B cell (primary cell): ENCODE data around the gene NME1. TPM values are rescaled to one million over a fixed set of nuclear protein-coding genes. Genes with fewer than 3 reads are reported as not detected.
"Not testable (repeated sequence)": the region's sequence is repeated elsewhere in the genome, so short reads cannot be mapped to it uniquely, and the experiment has no call there.

Source experiments
- ATAC-seq: fragments of 200-7000 bp; cut with Tn5 transposase; one replicate; pipeline ENCODE4 v1.10.0; 2021; ENCODE audit warnings: low read depth, mild to moderate bottlenecking, moderate number of reproducible peaks, moderate library complexity
- CTCF ChIA-PET: fragments of 350-600 bp; sonication (Branson Sonifier 250); formaldehyde crosslinking; loops from one replicate; lab custom pipeline; 2021; ENCODE audit warnings: antibody characterized with exemption, inconsistent platforms; lab: Charles Lee
- POLR2A ChIA-PET: fragments of 350-600 bp; sonication (Branson Sonifier 250); formaldehyde crosslinking; loops from one replicate; lab custom pipeline; 2021; ENCODE audit warnings: antibody characterized with exemption; lab: Charles Lee
- DNase-seq: peaks from one replicate; pipeline ENCODE4 v3.0.0; 2013
- H2AFZ ChIP-seq: 2 replicates; pipeline ENCODE4 v1.6.1; 2012; ENCODE audit warnings: mild to moderate bottlenecking, low read depth, low read length; ENCODE audit not compliant: insufficient read depth, poor library complexity, severe bottlenecking
- H3K27ac ChIP-seq, 2 donors: 1 replicate in 1 of 2; 2 replicates in 1 of 2; pipeline ENCODE4 v1.5.1; 2012 to 2013; ENCODE audit warnings: low read length in 2 of 2, mild to moderate bottlenecking in 2 of 2, moderate library complexity in 1 of 2
- H3K27me3 ChIP-seq, 4 experiments: fragments of 200-600 bp in 1 of 4; sonication (generic) in 1 of 4; replicated peaks in 1 of 4; 1 replicate in 2 of 4; 2 replicates in 2 of 4; pipeline versions ENCODE4 v1.6.1 to v1.7.0; 2013 to 2016; ENCODE audit warnings: low read length in 3 of 4, mild to moderate bottlenecking in 2 of 4, mixed read lengths in 1 of 4, moderate library complexity in 1 of 4; ENCODE audit not compliant: insufficient read depth in 4 of 4, control insufficient read depth in 3 of 4; ENCODE audit errors: control extremely low read depth in 1 of 4
- H3K36me3 ChIP-seq, 2 experiments: replicated peaks in 1 of 2; 1 replicate in 1 of 2; 2 replicates in 1 of 2; pipeline versions ENCODE4 v1.6.1 to v1.7.1; 2013; ENCODE audit warnings: low read length in 1 of 2; ENCODE audit not compliant: insufficient read depth in 2 of 2, control insufficient read depth in 1 of 2; ENCODE audit errors: control extremely low read depth in 1 of 2, extremely low read depth in 1 of 2
- H3K4me1 ChIP-seq, 2 donors: fragments of 200-600 bp in 1 of 2; sonication (generic) in 1 of 2; 1 replicate in 1 of 2; 2 replicates in 1 of 2; pipeline versions ENCODE4 v1.5.1 to v1.6.1; 2013 to 2017; ENCODE audit warnings: low read length in 2 of 2; ENCODE audit not compliant: control insufficient read depth in 2 of 2, insufficient read depth in 2 of 2
- H3K4me2 ChIP-seq: replicated peaks from 2 replicates; pipeline ENCODE3; 2012; ENCODE audit warnings: mild to moderate bottlenecking, low read depth, low read length; ENCODE audit not compliant: poor library complexity, severe bottlenecking
- H3K4me3 ChIP-seq, 5 experiments: fragments of 200-600 bp in 1 of 5; sonication (generic) in 1 of 5; 1 replicate in 3 of 5; 2 replicates in 2 of 5; pipeline versions ENCODE4 v1.5.1 to v1.7.0; 2011 to 2016; ENCODE audit warnings: low read length in 4 of 5, mild to moderate bottlenecking in 4 of 5, low read depth in 2 of 5, control low read depth in 1 of 5, moderate library complexity in 1 of 5; ENCODE audit not compliant: insufficient read depth in 1 of 5; ENCODE audit errors: control extremely low read depth in 1 of 5, extremely low read depth in 1 of 5
- H3K79me2 ChIP-seq: fragments of 200-600 bp; sonication (generic); one replicate; pipeline ENCODE4 v1.6.0; 2016; ENCODE audit warnings: low read length; ENCODE audit not compliant: control insufficient read depth, insufficient read depth
- H3K9ac ChIP-seq: fragments of 200-600 bp; sonication (generic); 2 replicates; pipeline ENCODE4 v1.6.1; 2017; ENCODE audit warnings: mild to moderate bottlenecking, low read length, moderate library complexity
- H3K9me3 ChIP-seq, 3 donors: one replicate each; pipeline versions ENCODE4 v1.6.1 to v1.7.1; 2013; ENCODE audit warnings: low read length in 2 of 3; ENCODE audit not compliant: control insufficient read depth in 2 of 3, insufficient read depth in 1 of 3; ENCODE audit errors: control extremely low read depth in 1 of 3
- H4K20me1 ChIP-seq: 2 replicates; pipeline ENCODE4 v1.6.0; 2012; ENCODE audit warnings: mild to moderate bottlenecking, low read length; ENCODE audit not compliant: insufficient read depth, control insufficient read depth, poor library complexity, severe bottlenecking
- H3K27ac Mint-ChIP-seq: one replicate; pipeline ENCODE4 v1.8.0; 2021; ENCODE audit warnings: mixed read lengths
- H3K27me3 Mint-ChIP-seq: one replicate; pipeline ENCODE4 v1.8.0; 2021; ENCODE audit warnings: mixed read lengths
- H3K4me1 Mint-ChIP-seq: one replicate; pipeline ENCODE4 v1.8.0; 2021; ENCODE audit warnings: mixed read lengths
- H3K4me3 Mint-ChIP-seq: one replicate; pipeline ENCODE4 v1.8.0; 2021; ENCODE audit warnings: mixed read lengths
- H3K9me3 Mint-ChIP-seq: one replicate; pipeline ENCODE4 v1.8.0; 2022; ENCODE audit warnings: mixed read lengths; ENCODE audit not compliant: insufficient read depth
- CTCF ChIP-seq: fragments of 200-600 bp; IDR thresholded peaks from one replicate; pipeline ENCODE4 v1.8.0; 2022; ENCODE audit warnings: antibody characterized with exemption, mild to moderate bottlenecking
- EZH2 ChIP-seq: IDR thresholded peaks from 2 replicates; pipeline ENCODE4 v1.6.1; 2012; ENCODE audit warnings: borderline replicate concordance, low read depth, mild to moderate bottlenecking, moderate library complexity, low read length; ENCODE audit not compliant: insufficient read depth, poor library complexity, severe bottlenecking
- WGBS: methylation state at CpG from one replicate; pipeline ENCODE4 v1.1.5; 2013; ENCODE audit warnings: missing lambda C conversion rate; ENCODE audit not compliant: insufficient coverage; 5-methylcytosine and 5-hydroxymethylcytosine counted together
- intact Hi-C: fragments of 100-400 bp; cut with micrococcal nuclease; formaldehyde crosslinking; loops from one replicate; pipeline ENCODE4 v1.10.0; 2022
- polyA plus RNA-seq: library from polyadenylated mRNA; depleted of rRNA; stranded (reverse); fragments of >200 nt; gene quantifications from 2 replicates; pipeline ENCODE4 v1.2.3, GENCODE V29; 2012
- total RNA-seq, 2 donors: library from RNA; stranded (reverse); fragments of 120-200 nt in 1 of 2; gene quantifications; 1 replicate in 1 of 2; 2 replicates in 1 of 2; pipeline versions ENCODE4 v1.2.3 to v1.2.4, GENCODE V29; 2013 to 2022

NME1 gene
- total and polyA plus RNA-seq, 2 donors (not counting 1 experiment from before 2014, with no cell fraction given): 19.0 to 27.5 TPM

GRCh38 chr17:51107778-51108177 lies 45.6 kb upstream of the NME1 start:
- no peak overlapping the region for H3K4me3 Mint-ChIP-seq
- Histone ChIP-seq H3K9ac (no peak overlapping the region), H3K27me3 (no peaks in the 10 kb centered on the region), H2AFZ (no peak overlapping the region), H3K36me3 (peaks cover 2 to 6% of the 10 kb centered on the region in 2 experiments), H3K9me3 (no peaks in the 10 kb centered on the region), H3K4me2 (no peak overlapping the region), H3K27ac (no peak overlapping the region), H3K4me1 (peaks cover 0 to 4% of the 10 kb centered on the region in 2 donors), H3K4me3 (no peak overlapping the region), H4K20me1 (peaks cover 55% of the 10 kb centered on the region), H3K79me2 (peaks cover 90% of the 10 kb centered on the region)
- no CpG with 5 or more reads among the region's 1 CpG for WGBS
- no peaks in the 10 kb centered on the region for H3K9me3 Mint-ChIP-seq
- no peak for TF ChIP-seq EZH2
- TF ChIP-seq CTCF: no peak
- no peaks in the 10 kb centered on the region for H3K27me3 Mint-ChIP-seq
- ChIA-PET POLR2A (no interaction called here), CTCF (no interaction called here)
- ATAC-seq (no peak), DNase-seq (no peak)
- H3K27ac Mint-ChIP-seq: no peak overlapping the region
- intact Hi-C loops: no loop called here
- H3K4me1 Mint-ChIP-seq: peaks cover 19% of the 10 kb centered on the region

- H3K27ac ChIP-seq, DNase-seq: not testable (repeated sequence)
- 83% methylated on average over 7 of the region's 16 CpGs for WGBS
These were observed 40.8 kb upstream of the NME1 start for GRCh38 chr17:51112303-51113222.

More at GRCh38 chr17:51112303-51113222, 40.8 kb upstream of the NME1 start:
- intact Hi-C loops, H3K4me2 ChIP-seq, H3K4me3 Mint-ChIP-seq, H2AFZ ChIP-seq, H3K9me3 ChIP-seq, ATAC-seq, H3K27me3 ChIP-seq, POLR2A ChIA-PET, H3K4me3 ChIP-seq, H3K27ac Mint-ChIP-seq, H3K9ac ChIP-seq, H3K36me3 ChIP-seq, H3K9me3 Mint-ChIP-seq, H3K27me3 Mint-ChIP-seq: not testable (repeated sequence)
- peaks cover 18% of the 10 kb centered on the region for H3K4me1 Mint-ChIP-seq
- Histone ChIP-seq H3K79me2 (peaks cover 99% of the 10 kb centered on the region), H3K4me1 (peaks cover 6 to 11% of the 10 kb centered on the region in 2 donors), H4K20me1 (peaks cover 42% of the 10 kb centered on the region)
- CTCF ChIA-PET: interaction anchor here (0.6 kb wide), 1 partner anchor 10 kb away, joined by 4 read pairs; no protein-coding TSS in a partner anchor
